SK-N-SH treated with all-trans-retinoic acid at 6 μM for 48 hours (cell line): ENCODE measurements around the gene MYO5B.

Source experiments
- ATAC-seq: fragments of 200-7000 bp; cut with Tn5 transposase; 3 replicates; pipeline ENCODE4 v1.9.1; 2020; ENCODE audit warnings: mild to moderate bottlenecking, moderate library complexity
- ARNTL ChIP-seq: fragments of 450-650 bp; formaldehyde crosslinking; IDR thresholded peaks from 2 replicates; pipeline ENCODE4 v1.5.0; 2020; ENCODE audit warnings: low read depth, mild to moderate bottlenecking, moderate library complexity, borderline replicate concordance
- BACH2 ChIP-seq: fragments of 250-450 bp; sonication (Bioruptor Pico); IDR thresholded peaks from 2 replicates; pipeline ENCODE4 v1.9.0; 2021; ENCODE audit warnings: mild to moderate bottlenecking, borderline replicate concordance
- GLIS3 ChIP-seq: fragments of 250-450 bp; sonication (Bioruptor Pico); IDR thresholded peaks from 2 replicates; pipeline ENCODE4 v1.5.0; 2020; ENCODE audit warnings: mild to moderate bottlenecking, moderate library complexity
- OSR1 ChIP-seq: fragments of 250-450 bp; sonication (Bioruptor Pico); IDR thresholded peaks from 2 replicates; pipeline ENCODE4 v1.8.0; 2022; ENCODE audit warnings: moderate library complexity, mild to moderate bottlenecking, inconsistent platforms
- RARB ChIP-seq: fragments of 250-450 bp; sonication (Bioruptor Pico); IDR thresholded peaks from 2 replicates; pipeline ENCODE4 v1.8.0; 2021; ENCODE audit warnings: mild to moderate bottlenecking, moderate library complexity
- SNAI2 ChIP-seq: fragments of 250-450 bp; sonication (Bioruptor Pico); IDR thresholded peaks from 2 replicates; pipeline ENCODE4 v1.5.0; 2020; ENCODE audit warnings: mild to moderate bottlenecking, moderate library complexity
- TOX ChIP-seq: fragments of 250-450 bp; sonication (Bioruptor Pico); IDR thresholded peaks from 2 replicates; pipeline ENCODE4 v1.8.0; 2021; ENCODE audit warnings: mild to moderate bottlenecking, moderate library complexity, borderline replicate concordance
- TSHZ2 ChIP-seq: fragments of 250-450 bp; sonication (Bioruptor Pico); IDR thresholded peaks from 2 replicates; pipeline ENCODE4 v1.5.0; 2020; ENCODE audit warnings: mild to moderate bottlenecking, moderate library complexity
- ZC3H10 ChIP-seq: fragments of 250-450 bp; sonication (Bioruptor Pico); IDR thresholded peaks from 2 replicates; pipeline ENCODE4 v1.5.1; 2021; ENCODE audit warnings: mild to moderate bottlenecking, moderate library complexity
- ZFP3 ChIP-seq: fragments of 250-450 bp; sonication (Bioruptor Pico); IDR thresholded peaks from 2 replicates; pipeline ENCODE4 v1.5.0; 2020; ENCODE audit warnings: mild to moderate bottlenecking, moderate library complexity
- ZFP30 ChIP-seq: fragments of 450-650 bp; formaldehyde crosslinking; IDR thresholded peaks from 2 replicates; pipeline ENCODE4 v1.5.0; 2022; ENCODE audit warnings: mild to moderate bottlenecking, moderate library complexity
- ZNF565 ChIP-seq: fragments of 450-650 bp; formaldehyde crosslinking; conservative IDR thresholded peaks from 2 replicates; pipeline ENCODE4 v1.5.0; 2020; ENCODE audit warnings: low read depth, mild to moderate bottlenecking, moderate library complexity
- ZNF70 ChIP-seq: fragments of 450-650 bp; formaldehyde crosslinking; IDR thresholded peaks from 2 replicates; pipeline ENCODE4 v1.5.0; 2020; ENCODE audit warnings: mild to moderate bottlenecking, moderate library complexity
- ZNF8 ChIP-seq: fragments of 450-650 bp; formaldehyde crosslinking; IDR thresholded peaks from 2 replicates; pipeline ENCODE4 v1.5.0; 2020; ENCODE audit warnings: mild to moderate bottlenecking, moderate library complexity
- TF ChIP-seq, protein P1 (sequence below): fragments of 250-450 bp; sonication (Bioruptor Pico); IDR thresholded peaks from 2 replicates; pipeline ENCODE4 v1.8.0; 2020; ENCODE audit warnings: mild to moderate bottlenecking, moderate library complexity, borderline replicate concordance
- TF ChIP-seq, protein P2 (sequence below): fragments of 250-450 bp; sonication (Bioruptor Pico); IDR thresholded peaks from 2 replicates; pipeline ENCODE4 v1.5.1; 2021; ENCODE audit warnings: mild to moderate bottlenecking, moderate library complexity
- TF ChIP-seq, protein P3 (sequence below): fragments of 250-450 bp; sonication (Bioruptor Pico); IDR thresholded peaks from 2 replicates; pipeline ENCODE4 v1.8.0; 2021; ENCODE audit warnings: low read depth, mild to moderate bottlenecking, moderate library complexity, borderline replicate concordance
- TF ChIP-seq, protein P4 (sequence below): fragments of 250-450 bp; sonication (Bioruptor Pico); IDR thresholded peaks from 2 replicates; pipeline ENCODE4 v1.5.1; 2020; ENCODE audit warnings: low read depth, mild to moderate bottlenecking, moderate library complexity

MYO5B gene

GRCh38 chr18:49931760-49932159 lies 263.2 kb downstream of the MYO5B start:
- TF ChIP-seq ARNTL (CRISPR knock-in tag) (no peak), BACH2 (no peak), ZFP30 (no peak), ZNF565 (no peak), ZNF70 (CRISPR knock-in tag) (no peak), SNAI2 (CRISPR knock-in tag) (no peak), ZFP3 (no peak), GLIS3 (CRISPR knock-in tag) (no peak), ZC3H10 (CRISPR knock-in tag) (no peak)
- TF ChIP-seq, protein P1, sequence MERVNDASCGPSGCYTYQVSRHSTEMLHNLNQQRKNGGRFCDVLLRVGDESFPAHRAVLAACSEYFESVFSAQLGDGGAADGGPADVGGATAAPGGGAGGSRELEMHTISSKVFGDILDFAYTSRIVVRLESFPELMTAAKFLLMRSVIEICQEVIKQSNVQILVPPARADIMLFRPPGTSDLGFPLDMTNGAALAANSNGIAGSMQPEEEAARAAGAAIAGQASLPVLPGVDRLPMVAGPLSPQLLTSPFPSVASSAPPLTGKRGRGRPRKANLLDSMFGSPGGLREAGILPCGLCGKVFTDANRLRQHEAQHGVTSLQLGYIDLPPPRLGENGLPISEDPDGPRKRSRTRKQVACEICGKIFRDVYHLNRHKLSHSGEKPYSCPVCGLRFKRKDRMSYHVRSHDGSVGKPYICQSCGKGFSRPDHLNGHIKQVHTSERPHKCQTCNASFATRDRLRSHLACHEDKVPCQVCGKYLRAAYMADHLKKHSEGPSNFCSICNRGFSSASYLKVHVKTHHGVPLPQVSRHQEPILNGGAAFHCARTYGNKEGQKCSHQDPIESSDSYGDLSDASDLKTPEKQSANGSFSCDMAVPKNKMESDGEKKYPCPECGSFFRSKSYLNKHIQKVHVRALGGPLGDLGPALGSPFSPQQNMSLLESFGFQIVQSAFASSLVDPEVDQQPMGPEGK (CRISPR knock-in tag): no peak
- TF ChIP-seq, protein P2, sequence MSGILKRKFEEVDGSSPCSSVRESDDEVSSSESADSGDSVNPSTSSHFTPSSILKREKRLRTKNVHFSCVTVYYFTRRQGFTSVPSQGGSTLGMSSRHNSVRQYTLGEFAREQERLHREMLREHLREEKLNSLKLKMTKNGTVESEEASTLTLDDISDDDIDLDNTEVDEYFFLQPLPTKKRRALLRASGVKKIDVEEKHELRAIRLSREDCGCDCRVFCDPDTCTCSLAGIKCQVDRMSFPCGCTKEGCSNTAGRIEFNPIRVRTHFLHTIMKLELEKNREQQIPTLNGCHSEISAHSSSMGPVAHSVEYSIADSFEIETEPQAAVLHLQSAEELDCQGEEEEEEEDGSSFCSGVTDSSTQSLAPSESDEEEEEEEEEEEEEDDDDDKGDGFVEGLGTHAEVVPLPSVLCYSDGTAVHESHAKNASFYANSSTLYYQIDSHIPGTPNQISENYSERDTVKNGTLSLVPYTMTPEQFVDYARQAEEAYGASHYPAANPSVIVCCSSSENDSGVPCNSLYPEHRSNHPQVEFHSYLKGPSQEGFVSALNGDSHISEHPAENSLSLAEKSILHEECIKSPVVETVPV (CRISPR knock-in tag): no peak
- TF ChIP-seq, protein P3, sequence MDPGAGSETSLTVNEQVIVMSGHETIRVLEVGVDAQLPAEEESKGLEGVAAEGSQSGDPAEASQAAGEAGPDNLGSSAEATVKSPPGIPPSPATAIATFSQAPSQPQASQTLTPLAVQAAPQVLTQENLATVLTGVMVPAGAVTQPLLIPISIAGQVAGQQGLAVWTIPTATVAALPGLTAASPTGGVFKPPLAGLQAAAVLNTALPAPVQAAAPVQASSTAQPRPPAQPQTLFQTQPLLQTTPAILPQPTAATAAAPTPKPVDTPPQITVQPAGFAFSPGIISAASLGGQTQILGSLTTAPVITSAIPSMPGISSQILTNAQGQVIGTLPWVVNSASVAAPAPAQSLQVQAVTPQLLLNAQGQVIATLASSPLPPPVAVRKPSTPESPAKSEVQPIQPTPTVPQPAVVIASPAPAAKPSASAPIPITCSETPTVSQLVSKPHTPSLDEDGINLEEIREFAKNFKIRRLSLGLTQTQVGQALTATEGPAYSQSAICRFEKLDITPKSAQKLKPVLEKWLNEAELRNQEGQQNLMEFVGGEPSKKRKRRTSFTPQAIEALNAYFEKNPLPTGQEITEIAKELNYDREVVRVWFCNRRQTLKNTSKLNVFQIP: no peak
- TF ChIP-seq, protein P4, sequence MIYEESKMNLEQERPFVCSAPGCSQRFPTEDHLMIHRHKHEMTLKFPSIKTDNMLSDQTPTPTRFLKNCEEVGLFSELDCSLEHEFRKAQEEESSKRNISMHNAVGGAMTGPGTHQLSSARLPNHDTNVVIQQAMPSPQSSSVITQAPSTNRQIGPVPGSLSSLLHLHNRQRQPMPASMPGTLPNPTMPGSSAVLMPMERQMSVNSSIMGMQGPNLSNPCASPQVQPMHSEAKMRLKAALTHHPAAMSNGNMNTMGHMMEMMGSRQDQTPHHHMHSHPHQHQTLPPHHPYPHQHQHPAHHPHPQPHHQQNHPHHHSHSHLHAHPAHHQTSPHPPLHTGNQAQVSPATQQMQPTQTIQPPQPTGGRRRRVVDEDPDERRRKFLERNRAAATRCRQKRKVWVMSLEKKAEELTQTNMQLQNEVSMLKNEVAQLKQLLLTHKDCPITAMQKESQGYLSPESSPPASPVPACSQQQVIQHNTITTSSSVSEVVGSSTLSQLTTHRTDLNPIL (CRISPR knock-in tag): no peak
- no peak for ATAC-seq

DNA sequence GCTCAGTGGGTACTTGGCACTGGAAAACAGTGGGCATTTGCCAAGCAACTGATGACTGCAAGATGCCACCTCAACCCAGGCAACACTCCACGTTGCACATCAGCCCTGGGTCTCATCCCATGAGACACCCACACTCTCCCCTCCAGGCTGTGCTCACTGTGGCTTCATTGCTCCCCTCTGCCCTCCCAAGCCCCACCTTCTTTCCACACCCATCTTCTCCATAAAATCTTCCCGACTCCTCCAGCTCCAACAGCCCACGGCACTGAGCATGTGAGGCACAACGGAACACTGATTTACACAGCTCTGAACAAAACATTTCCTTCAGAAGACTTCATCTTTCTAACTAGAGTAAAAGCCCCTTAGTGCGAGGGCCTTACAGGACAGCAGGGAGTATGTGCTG lies 263.8 kb downstream of the MYO5B start:
- no peak for ATAC-seq
- TF ChIP-seq TSHZ2 (CRISPR knock-in tag) (no peak), TOX (CRISPR knock-in tag) (no peak), OSR1 (CRISPR knock-in tag) (no peak), SNAI2 (CRISPR knock-in tag) (no peak), GLIS3 (CRISPR knock-in tag) (no peak), ZNF8 (CRISPR knock-in tag) (no peak), ZFP30 (no peak), ZFP3 (no peak), RARB (CRISPR knock-in tag) (no peak), ZNF70 (CRISPR knock-in tag) (no peak)
- TF ChIP-seq, protein P1 (CRISPR knock-in tag): no peak
- TF ChIP-seq, protein P2 (CRISPR knock-in tag): no peak
- TF ChIP-seq, protein P3: no peak
- TF ChIP-seq, protein P4 (CRISPR knock-in tag): no peak
